Astrocyte of the spinal cord (primary cell): ENCODE results near the gene RCN2.

Experiments used
- DNase-seq: peaks from one replicate; pipeline ENCODE4 v3.0.0; 2011; ENCODE audit warnings: low read depth, low spot score
- H3K4me3 ChIP-seq: 2 replicates; pipeline ENCODE4 v1.5.1; 2011; ENCODE audit warnings: low read depth, mild to moderate bottlenecking, low read length, moderate library complexity
- CTCF ChIP-seq: IDR thresholded peaks from 2 replicates; pipeline ENCODE4 v1.5.1; 2012; ENCODE audit warnings: low read depth, mild to moderate bottlenecking, low read length, inconsistent platforms
- in situ Hi-C: cut with HindIII; loops from 2 replicates; pipeline ENCODE4 v1.10.0; 2017; ENCODE audit warnings: low sequenced_read_pairs

RCN2 gene

DNA sequence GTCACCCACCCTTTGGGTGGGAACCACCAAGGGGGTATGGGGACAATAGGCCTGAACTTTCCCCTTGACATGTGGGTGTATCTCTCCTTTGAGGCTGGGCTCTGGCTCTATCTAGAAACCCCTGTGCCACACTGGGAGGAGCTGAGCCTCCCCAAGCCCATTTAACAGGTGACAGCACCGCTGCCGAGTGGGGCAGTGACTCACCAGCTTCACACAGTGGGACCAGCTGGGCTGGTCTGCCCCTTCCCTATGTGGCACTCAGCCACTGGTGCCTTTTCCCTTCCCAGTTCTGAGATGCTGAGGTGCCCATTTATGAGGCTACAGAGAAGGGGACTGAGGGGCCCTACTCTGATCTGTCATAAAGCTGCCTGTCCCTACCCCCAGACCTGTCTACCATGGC lies 68.4 kb downstream of the RCN2 start:
- in situ Hi-C loops, result no loop called here
- no peak for TF ChIP-seq CTCF
- no peak for DNase-seq
- H3K4me3 ChIP-seq, result no peak overlapping the region

GRCh38 chr15:77001351-77001750 lies 69.8 kb downstream of the RCN2 start:
- no peak for DNase-seq
- no peak overlapping the region for H3K4me3 ChIP-seq
- TF ChIP-seq CTCF, result no peak
- in situ Hi-C loops, result no loop called here

DNA sequence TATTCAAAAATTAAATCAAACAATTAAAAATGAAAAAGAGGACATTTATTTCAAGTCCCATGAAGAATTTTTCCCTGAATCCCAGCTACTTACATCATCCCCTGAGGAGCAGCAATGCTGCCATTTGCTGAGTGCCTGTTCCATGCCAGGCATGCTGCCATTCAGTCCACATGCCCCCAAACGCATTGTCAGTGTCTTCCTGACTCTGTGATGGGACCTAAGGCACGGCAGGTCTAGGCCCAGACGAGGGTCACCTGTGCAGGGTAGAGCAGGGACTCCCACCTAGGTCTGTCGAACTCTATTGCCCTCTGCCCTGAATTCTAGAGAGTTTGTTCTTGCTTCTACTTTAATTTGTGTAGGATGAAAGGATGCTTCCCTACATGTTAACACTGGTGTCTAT lies 70.4 kb downstream of the RCN2 start:
- DNase-seq, result no peak
- no peak overlapping the region for H3K4me3 ChIP-seq
- no peak for TF ChIP-seq CTCF
- in situ Hi-C loops, result no loop called here

GRCh38 chr15:77002436-77002835 lies 70.9 kb downstream of the RCN2 start:
- no peak for DNase-seq
- in situ Hi-C loops, result no loop called here

DNA sequence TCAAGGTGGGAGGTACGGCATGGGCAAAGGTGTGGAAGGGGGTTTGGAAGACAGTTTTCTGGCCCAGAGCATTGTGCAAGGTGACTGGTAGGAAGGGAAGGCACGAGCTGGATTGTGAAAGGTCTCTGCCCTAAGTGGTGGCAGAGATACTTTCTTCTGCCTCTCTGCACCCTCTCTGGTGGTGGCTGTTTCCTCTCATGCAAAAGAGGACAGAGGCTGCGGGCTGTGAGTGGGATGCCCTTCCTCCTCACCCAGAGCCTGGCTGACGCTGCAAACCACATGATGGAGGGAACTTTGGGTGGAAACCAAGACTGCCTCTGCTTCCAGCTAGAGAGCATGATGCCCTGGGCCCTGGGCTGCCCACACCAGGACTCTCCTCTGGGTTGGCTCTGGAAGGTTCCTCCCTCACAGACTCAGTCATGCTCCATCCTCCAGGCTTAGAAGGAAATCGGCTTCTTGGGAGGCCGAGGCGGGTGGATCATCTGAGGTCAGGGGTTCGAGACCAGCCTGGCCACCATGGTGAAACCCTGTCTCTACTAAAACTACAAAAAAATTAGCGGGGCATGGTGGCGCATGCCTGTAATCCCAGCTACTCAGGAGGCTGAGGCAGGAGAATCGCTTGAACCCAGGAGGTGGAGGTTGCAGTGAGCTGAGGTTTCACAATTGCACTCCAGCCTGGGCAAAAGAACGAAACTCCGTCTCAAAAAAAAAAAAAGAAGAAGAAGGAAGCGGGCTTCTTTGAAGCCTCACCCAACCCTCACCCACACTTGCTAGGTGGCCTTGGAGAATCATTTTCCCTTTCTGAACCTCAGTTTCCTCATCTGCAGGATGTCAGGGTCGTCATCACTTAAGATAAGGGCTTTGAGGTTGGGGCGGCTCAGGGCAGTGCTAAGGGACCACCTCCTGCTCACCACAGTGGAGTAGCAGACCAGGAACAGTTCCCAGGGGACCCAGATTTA lies 71.7 kb downstream of the RCN2 start:
- no peak for DNase-seq
- in situ Hi-C loops, result no loop called here
- no peak for TF ChIP-seq CTCF
- no peak overlapping the region for H3K4me3 ChIP-seq

More at GRCh38 chr15:77002436-77002835, 70.9 kb downstream of the RCN2 start:
- TF ChIP-seq CTCF, result no peak
- H3K4me3 ChIP-seq, result no peak overlapping the region
